Right lobe of liver (tissue), 6 donors: ENCODE data around the gene RAB37. TPM values are rescaled to one million over a fixed set of nuclear protein-coding genes. Genes with fewer than 3 reads are reported as not detected.

ENCODE experiments used
- ATAC-seq, 4 donors: fragments of 200-7000 bp; cut with Tn5 transposase; one replicate each; pipeline ENCODE4 v1.9.1; 2020; ENCODE audit warnings: mild to moderate bottlenecking in 4 of 4, moderate library complexity in 4 of 4
- DNase-seq, 3 donors: peaks; one replicate each; pipeline ENCODE4 v3.0.0-alpha.2; 2020
- H3K27ac ChIP-seq, 3 donors: fragments of 200-600 bp; one replicate each; pipeline ENCODE4 v1.8.0; 2022
- H3K27me3 ChIP-seq, 2 donors: fragments of 200-600 bp; one replicate each; pipeline ENCODE4 v1.8.0; 2022
- H3K36me3 ChIP-seq, 4 donors: fragments of 200-600 bp; sonication (generic) in 1 of 4; one replicate each; pipeline versions ENCODE4 v1.5.1 to v1.8.0; 2017 to 2022; ENCODE audit warnings: control low read depth in 1 of 4
- H3K4me1 ChIP-seq, 4 donors: fragments of 200-600 bp; sonication (generic) in 1 of 4; one replicate each; pipeline versions ENCODE4 v1.5.1 to v1.8.0; 2017 to 2022; ENCODE audit warnings: control low read depth in 1 of 4
- H3K4me3 ChIP-seq, 3 donors: fragments of 200-600 bp; one replicate each; pipeline ENCODE4 v1.8.0; 2022
- H3K9me3 ChIP-seq, 4 donors: fragments of 200-600 bp; sonication (generic) in 1 of 4; one replicate each; pipeline versions ENCODE4 v1.5.1 to v1.8.0; 2017 to 2022; ENCODE audit warnings: control low read depth in 1 of 4
- CTCF ChIP-seq, 4 donors: fragments of 200-600 bp in 3 of 4; fragments of 450-650 bp in 1 of 4; IDR thresholded peaks; one replicate each; pipeline versions ENCODE4 v1.5.1 to v1.8.0; 2016 to 2022; ENCODE audit warnings: antibody characterized with exemption in 4 of 4, mild to moderate bottlenecking in 2 of 4
- POLR2A ChIP-seq: fragments of 450-650 bp; IDR thresholded peaks from one replicate; pipeline ENCODE4 v1.6.1; 2017; ENCODE audit warnings: antibody characterized with exemption, mild to moderate bottlenecking
- WGBS: methylation state at CpG from one replicate; pipeline ENCODE4 v1.1.6; 2018; ENCODE audit warnings: low coverage, low lambda C conversion rate; ENCODE audit not compliant: insufficient coverage; ENCODE audit errors: missing lambda C conversion rate; 5-methylcytosine and 5-hydroxymethylcytosine counted together
- intact Hi-C, 2 donors: fragments of 100-400 bp; cut with DNase I; formaldehyde crosslinking; loops; one replicate each; pipeline versions ENCODE4 v1.11.2 to v1.14.1; 2022
- microRNA-seq, 2 donors: library from miRNA; unstranded; fragments of <30 nt; microRNA quantifications; one replicate each; pipeline ENCODE4, GENCODE V29; 2019 to 2020
- total RNA-seq, 6 experiments: library from RNA; depleted of rRNA in 2 of 6; stranded (reverse); fragments of >200 nt in 2 of 6; fragmentation: NEBNext Ultra II Directional in 3 of 6; extraction: Animal tissue kit (Norgen Biotek cat#: 25700) in 3 of 6; gene quantifications; one replicate each; pipeline versions ENCODE4 v1.1.0 to v1.2.4, GENCODE V29; 2016 to 2023
- donor health status: DM: no; HTN: yes; CAD: no.
- donor health status: DM: no; HTN: no; CAD: no.
- donor health status: DM: no; HTN: no; CAD: no.
- donor health status: DM: no; HTN: yes; CAD: no.
- donor health status: DM: no; HTN: yes; CAD: no.

The RAB37 gene
- total RNA-seq, 6 experiments from 2014 or later: 5.0 to 14.4 (median 9.0) TPM

- TF ChIP-seq CTCF (IDR thresholded peaks at IDR 0.05): no peak
- TF ChIP-seq POLR2A: no peak
- peaks cover 0 to 32% (median 2%) of the 10 kb centered on the region in 4 donors for H3K36me3 ChIP-seq
Measured at GRCh38 chr17:74796211-74796610, 59.2 kb downstream of the RAB37 start.

GRCh38 chr17:74796866-74797265, 59.8 kb downstream of the RAB37 start:
- no peak for TF ChIP-seq POLR2A
- no peak for TF ChIP-seq CTCF (IDR thresholded peaks at IDR 0.05)
- 93% methylated on average over 3 of the region's 6 CpGs for WGBS
- no peak for DNase-seq
- Histone ChIP-seq H3K4me3 (no peak overlapping the region), H3K36me3 (peaks cover 0 to 32% (median 2%) of the 10 kb centered on the region in 4 donors), H3K27ac (no peak overlapping the region), H3K4me1 (no peaks in the 10 kb centered on the region), H3K27me3 (no peaks in the 10 kb centered on the region), H3K9me3 (no peaks in the 10 kb centered on the region)
- intact Hi-C loops: no loop called here
- ATAC-seq: no peak

More at GRCh38 chr17:74796211-74796610, 59.2 kb downstream of the RAB37 start:
- Histone ChIP-seq H3K9me3 (no peaks in the 10 kb centered on the region), H3K4me1 (no peaks in the 10 kb centered on the region), H3K4me3 (no peak overlapping the region), H3K27ac (no peak overlapping the region), H3K27me3 (no peaks in the 10 kb centered on the region)
- intact Hi-C loops: no loop called here
- 85% methylated on average over 3 of the region's 4 CpGs for WGBS
- DNase-seq (no peak), ATAC-seq (no peak)

Small RNA genes lying within 50 kb of the gene (microRNA-seq; reads per million reads assigned to microRNA genes)
- 55.4 to 57.2 reads per million in 2 donors for gene MIR3615

Other genes with a start within 250 kb of the RAB37 start
- gene CD300LB, start 205.8 kb upstream of the RAB37 start, total RNA-seq: under 1 TPM; 0.07 to 0.33 (median 0.21) TPM
- 1 to 10 TPM in 1 of 6 experiments, under 1 TPM in 5; 0.22 to 2.7 (median 0.41) TPM for gene CD300C, start 191.1 kb upstream of the RAB37 start, total RNA-seq
- gene CD300H, start 169.7 kb upstream of the RAB37 start, total RNA-seq: 1 to 10 TPM in 1 of 6 experiments, not detected in 5; 1.2 TPM
- gene CD300LD, start 145.0 kb upstream of the RAB37 start, total RNA-seq: not detected
- under 1 TPM; 0.07 to 0.91 (median 0.34) TPM for gene CD300E, start 113.5 kb upstream of the RAB37 start, total RNA-seq
- gene CD300LF, start 24.3 kb upstream of the RAB37 start, total RNA-seq: 1 to 10 TPM in 2 of 6 experiments, under 1 TPM in 3, not detected in 1; 0.44 to 2.6 (median 0.74) TPM
- gene NHERF1, start 11.4 kb downstream of the RAB37 start, total RNA-seq: 100 to 1,000 TPM; 105 to 218 (median 161) TPM
- gene NAT9, start 39.1 kb downstream of the RAB37 start, total RNA-seq: 10 to 100 TPM in 5 of 6 experiments, 1 to 10 TPM in 1; 10.0 to 23.0 (median 16.3) TPM
- under 1 TPM in 2 of 6 experiments, not detected in 4; 0.10 to 0.13 TPM for gene GRIN2C, start 122.6 kb downstream of the RAB37 start, total RNA-seq
- gene FDXR, start 135.7 kb downstream of the RAB37 start, total RNA-seq: 10 to 100 TPM in 2 of 6 experiments, 1 to 10 TPM in 4; 7.7 to 18.7 (median 8.6) TPM
- gene FADS6, start 156.4 kb downstream of the RAB37 start, total RNA-seq: 1 to 10 TPM; 2.1 to 6.1 (median 3.7) TPM
- gene USH1G, start 186.0 kb downstream of the RAB37 start, total RNA-seq: not detected
- gene OTOP2, start 187.0 kb downstream of the RAB37 start, total RNA-seq: not detected
- not detected for gene OTOP3, start 198.6 kb downstream of the RAB37 start, total RNA-seq
- 1 to 10 TPM; 3.5 to 6.6 (median 4.5) TPM for gene HID1, start 235.5 kb downstream of the RAB37 start, total RNA-seq